Measurements from ENCODE around the gene KRTAP25-1.

DNA sequence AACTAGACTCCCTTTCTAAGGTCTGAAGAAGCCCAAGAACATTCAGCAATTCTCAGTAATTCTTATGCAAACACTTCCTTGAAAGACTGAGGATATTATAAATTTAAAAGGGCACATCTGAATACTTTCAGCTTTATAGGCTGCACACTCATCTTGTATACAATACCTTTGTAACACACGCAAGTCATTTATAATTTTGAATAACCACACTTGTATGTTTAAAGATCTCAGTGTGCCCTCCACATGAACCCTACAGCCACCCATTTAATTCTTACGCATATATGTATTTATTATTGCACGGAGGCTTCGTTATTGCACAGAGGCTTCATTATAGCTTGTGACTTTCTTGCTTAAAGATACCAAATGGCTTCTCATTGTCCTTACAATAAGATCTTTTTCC is 49.4 kb upstream of the KRTAP25-1 start:
- TF ChIP-seq, protein P1, sequence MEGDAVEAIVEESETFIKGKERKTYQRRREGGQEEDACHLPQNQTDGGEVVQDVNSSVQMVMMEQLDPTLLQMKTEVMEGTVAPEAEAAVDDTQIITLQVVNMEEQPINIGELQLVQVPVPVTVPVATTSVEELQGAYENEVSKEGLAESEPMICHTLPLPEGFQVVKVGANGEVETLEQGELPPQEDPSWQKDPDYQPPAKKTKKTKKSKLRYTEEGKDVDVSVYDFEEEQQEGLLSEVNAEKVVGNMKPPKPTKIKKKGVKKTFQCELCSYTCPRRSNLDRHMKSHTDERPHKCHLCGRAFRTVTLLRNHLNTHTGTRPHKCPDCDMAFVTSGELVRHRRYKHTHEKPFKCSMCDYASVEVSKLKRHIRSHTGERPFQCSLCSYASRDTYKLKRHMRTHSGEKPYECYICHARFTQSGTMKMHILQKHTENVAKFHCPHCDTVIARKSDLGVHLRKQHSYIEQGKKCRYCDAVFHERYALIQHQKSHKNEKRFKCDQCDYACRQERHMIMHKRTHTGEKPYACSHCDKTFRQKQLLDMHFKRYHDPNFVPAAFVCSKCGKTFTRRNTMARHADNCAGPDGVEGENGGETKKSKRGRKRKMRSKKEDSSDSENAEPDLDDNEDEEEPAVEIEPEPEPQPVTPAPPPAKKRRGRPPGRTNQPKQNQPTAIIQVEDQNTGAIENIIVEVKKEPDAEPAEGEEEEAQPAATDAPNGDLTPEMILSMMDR (conservative IDR thresholded peaks at IDR 0.05; ENCODE audit: low read depth, low read length): no peak
- no peak for TF ChIP-seq POLR2A (IDR thresholded peaks at IDR 0.05; ENCODE audit: low read depth, low read length)
- no peak for TF ChIP-seq CHD1 (IDR thresholded peaks at IDR 0.05; ENCODE audit: low read depth, low read length)
- TF ChIP-seq, protein P2, sequence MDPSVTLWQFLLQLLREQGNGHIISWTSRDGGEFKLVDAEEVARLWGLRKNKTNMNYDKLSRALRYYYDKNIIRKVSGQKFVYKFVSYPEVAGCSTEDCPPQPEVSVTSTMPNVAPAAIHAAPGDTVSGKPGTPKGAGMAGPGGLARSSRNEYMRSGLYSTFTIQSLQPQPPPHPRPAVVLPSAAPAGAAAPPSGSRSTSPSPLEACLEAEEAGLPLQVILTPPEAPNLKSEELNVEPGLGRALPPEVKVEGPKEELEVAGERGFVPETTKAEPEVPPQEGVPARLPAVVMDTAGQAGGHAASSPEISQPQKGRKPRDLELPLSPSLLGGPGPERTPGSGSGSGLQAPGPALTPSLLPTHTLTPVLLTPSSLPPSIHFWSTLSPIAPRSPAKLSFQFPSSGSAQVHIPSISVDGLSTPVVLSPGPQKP (IDR thresholded peaks at IDR 0.05; ENCODE audit: borderline replicate concordance, low read depth, low read length): no peak
- no peak for TF ChIP-seq CEBPB (IDR thresholded peaks at IDR 0.05; ENCODE audit: low read depth, low read length)
- no peak for TF ChIP-seq SMC3 (IDR thresholded peaks at IDR 0.05; ENCODE audit: low read depth, low read length)
- no peak for TF ChIP-seq MAZ (IDR thresholded peaks at IDR 0.05; ENCODE audit: borderline replicate concordance, low read depth, low read length)
- TF ChIP-seq MAFK (IDR thresholded peaks at IDR 0.05; ENCODE audit: low read depth, low read length): no peak
- no peak for TF ChIP-seq RCOR1 (IDR thresholded peaks at IDR 0.05; ENCODE audit: insufficient replicate concordance, low read length)
- TF ChIP-seq NFE2L2 (IDR thresholded peaks at IDR 0.05; ENCODE audit: low read depth, low read length): no peak
- TF ChIP-seq BHLHE40 (IDR thresholded peaks at IDR 0.05; ENCODE audit: low read depth, low read length): no peak
- TF ChIP-seq MXI1 (IDR thresholded peaks at IDR 0.05; ENCODE audit: borderline replicate concordance, low read depth, low read length): no peak
- no peak for TF ChIP-seq RFX5 (IDR thresholded peaks at IDR 0.05; ENCODE audit: low read depth, low read length)

Data from IMR-90 (cell line).